Measurements from ENCODE around the gene SMDT1.

SMDT1 gene

DNA sequence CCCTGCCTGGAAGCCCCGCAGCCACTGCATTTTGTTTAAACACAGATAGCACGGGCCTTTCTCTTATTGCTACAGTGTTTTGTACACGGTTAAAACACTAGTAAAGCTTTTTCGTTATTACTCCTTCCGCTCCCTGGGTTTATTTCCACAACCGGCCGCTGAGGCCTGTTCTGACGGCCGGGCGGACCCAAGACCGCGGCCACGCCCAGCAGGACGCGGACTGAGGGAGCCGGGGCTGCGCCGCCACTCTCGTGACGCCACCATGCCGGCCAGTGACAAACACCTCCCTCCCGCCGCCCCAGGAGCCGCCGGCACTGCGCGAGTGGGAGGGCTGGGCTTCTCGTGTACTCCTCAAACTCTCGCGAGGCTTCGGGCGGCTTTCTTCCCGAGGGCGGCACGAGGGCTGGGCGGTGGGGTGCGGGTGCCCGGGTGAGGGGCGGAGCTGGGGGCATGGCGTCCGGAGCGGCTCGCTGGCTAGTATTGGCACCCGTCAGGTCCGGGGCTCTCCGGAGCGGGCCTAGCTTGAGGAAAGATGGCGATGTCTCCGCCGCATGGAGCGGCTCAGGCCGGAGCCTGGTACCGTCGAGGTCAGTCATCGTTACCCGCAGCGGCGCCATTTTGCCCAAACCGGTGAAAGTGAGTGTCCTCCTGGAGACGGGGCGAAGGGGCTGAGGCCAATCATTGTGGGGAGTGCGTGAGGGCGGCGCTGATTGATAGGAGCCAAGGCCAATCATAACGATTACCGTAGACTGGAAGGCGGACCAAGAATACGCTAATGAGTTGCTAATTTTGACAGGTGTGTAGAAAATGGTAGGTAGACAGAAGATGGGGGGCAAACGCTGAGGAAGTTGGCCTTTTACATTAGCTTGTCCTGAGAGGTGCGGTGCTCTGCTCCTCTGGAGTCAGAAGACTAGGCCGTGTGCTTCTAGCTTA is at the start of gene SMDT1:
Gene SMDT1 (plus strand): TSS at position 382 of the 933 bp plus-strand sequence. CDS start 69 bp downstream, at position 451.
- peak; percentile 70 for DNase-seq

GRCh38 chr22:42033263-42034181 is 46.0 kb upstream of the SMDT1 start:
- DNase-seq: no peak

DNA sequence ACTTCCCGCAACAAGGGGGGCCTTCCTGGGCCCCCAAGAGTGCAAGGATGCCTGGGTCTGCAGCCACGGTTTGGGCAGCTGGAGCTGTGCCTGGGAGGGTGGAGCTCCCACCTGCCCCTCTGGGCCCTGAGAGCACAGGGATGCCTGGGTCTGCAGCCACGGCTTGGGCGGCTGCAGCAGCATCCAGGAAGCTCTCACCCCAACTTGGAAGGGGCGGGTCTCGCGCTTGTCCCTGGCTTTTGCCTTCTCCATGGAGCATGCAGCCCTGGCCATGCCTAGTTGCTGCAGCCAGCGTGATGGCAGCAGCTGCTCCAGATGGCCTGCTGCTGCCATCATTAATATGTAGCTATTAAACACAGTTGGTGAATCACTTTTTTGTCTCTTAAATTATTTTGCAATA is 44.2 kb upstream of the SMDT1 start:
- no peak for DNase-seq

- DNase-seq: no peak
Measured at GRCh38 chr22:42039271-42039670, 40.2 kb upstream of the SMDT1 start.

GRCh38 chr22:42041784-42042183 is 37.7 kb upstream of the SMDT1 start:
- no peak for DNase-seq

DNA sequence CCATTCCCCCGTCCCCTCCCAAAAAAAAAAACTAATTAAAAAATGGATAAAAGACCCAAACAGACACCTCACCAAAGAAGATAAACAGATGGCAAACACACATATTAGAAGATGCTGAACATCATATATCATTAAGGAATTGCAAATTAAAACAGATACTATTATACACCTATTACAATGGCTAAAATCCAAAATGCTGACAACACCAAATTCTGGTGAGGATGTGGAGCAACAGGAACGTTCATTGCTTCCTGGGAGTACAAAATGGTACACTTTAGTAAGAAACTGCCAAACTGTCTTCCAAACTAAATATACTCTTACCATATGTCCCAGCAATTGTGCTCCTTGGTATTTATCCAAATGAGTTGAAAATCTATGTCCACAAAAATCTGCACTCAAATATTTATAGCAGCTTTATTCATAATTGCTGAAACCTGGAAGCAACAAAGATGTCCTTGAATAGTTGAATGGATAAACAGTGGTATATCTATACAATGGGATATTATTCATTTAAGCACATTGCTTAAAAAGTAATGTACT is 28.8 kb upstream of the SMDT1 start:
- DNase-seq: no peak

DNA sequence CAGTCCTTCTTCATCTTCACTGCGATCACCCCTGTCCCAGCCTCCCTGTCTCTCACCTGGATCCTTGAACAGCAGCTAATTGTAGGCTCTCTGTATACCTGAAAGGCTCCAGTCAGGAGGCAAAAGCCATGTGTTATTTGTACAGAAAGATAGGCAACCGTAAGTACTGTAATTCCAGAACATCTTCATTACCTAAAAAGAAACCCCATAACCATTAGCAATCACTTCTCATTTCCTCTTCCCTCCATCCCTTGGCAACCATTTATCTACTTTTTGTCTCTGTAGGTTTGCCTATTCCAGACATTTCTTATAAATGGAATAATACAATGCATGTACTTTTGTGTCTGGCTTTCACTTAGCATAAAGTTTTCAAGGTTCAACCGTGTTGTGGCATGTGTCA is 26.7 kb upstream of the SMDT1 start:
- DNase-seq: no peak

DNA sequence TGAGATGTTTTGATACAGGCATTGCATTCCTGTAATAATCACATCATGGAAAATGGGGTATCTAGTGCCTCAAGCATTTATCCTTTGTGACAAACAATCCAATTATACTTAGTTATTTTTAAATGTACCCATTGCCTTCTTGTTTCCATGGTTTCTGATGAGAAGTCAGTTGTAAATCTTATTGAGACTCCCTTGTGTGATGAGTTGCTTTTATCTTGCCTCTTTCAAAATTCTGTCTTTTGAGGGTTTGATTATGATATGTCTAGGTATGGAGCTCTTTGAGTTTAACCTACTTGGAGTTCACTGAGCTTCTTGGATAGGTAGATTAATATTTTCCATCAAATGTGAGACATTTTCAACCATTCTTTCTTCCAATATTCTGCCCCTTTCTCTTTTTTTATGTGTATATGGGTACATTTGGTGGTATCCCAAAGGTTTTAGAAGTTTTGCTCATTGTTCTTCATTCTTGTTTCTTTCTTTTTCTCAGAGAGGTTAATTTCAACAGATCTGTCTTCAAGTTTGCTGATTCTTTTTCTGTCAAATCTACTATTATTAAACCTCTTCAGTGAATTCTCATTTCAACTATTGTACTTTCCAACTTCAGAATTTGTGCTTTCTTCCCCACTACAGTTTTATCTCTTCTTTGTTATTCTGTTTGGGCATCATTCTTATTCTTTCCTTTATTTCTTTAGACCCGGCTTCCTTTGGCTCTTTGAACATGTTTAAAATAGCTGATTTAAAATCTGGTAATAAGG is 22.6 kb upstream of the SMDT1 start:
- no peak for DNase-seq

GRCh38 chr22:42060489-42060888 is 19.0 kb upstream of the SMDT1 start:
- no peak for DNase-seq

GRCh38 chr22:42061041-42061440 is 18.5 kb upstream of the SMDT1 start:
- DNase-seq: no peak

DNA sequence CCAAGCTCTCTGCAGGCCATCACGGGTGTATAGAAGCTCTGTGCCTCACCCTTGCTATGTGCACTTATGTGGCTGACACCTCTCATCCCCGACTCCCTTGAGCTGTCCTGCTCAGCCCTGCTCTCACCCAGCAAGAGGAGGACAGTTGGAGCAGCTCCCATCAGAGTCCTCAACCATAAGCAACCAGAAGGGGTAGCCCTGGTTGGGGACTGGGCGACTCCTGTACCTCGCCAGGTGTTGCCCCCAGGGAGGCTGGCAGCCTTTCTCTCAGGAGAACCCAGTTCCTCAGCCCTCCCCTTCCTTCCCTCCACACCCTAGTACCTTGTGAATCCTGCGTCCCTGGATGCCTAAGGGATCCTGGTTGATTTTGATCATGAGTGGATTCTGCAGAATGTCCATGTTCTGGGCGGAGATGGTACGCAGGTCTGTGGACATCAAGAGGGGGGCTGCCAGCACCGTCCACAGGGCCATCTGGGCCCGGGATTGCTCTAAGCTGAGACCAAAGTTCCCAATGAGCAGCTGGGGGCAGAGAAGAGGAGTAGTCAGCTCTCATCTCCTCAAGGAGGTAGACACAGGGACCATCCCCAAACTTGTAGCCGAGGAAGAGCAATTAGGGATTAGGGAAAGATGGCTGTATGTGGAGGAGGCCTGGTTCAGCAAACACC is 16.9 kb upstream of the SMDT1 start:
- DNase-seq: no peak

DNA sequence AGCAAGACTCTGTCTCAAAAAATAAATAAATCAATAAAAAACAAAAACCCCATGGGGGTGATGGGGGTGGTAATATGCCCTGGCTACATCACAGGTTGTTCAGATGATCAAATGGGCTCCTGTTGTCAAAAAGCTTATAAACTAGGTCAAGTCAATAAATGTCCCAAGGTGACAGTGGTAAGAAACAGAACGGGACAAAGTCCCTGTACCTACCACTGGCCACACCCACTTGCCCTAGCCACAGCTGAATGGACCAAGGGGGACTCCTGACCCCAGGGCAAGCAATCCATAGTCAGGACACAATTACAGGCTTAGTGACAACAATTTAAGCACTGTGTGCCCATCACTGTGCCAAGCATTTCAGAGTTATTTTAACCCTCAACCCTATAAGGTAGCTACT is 14.9 kb upstream of the SMDT1 start:
- no peak for DNase-seq

DNA sequence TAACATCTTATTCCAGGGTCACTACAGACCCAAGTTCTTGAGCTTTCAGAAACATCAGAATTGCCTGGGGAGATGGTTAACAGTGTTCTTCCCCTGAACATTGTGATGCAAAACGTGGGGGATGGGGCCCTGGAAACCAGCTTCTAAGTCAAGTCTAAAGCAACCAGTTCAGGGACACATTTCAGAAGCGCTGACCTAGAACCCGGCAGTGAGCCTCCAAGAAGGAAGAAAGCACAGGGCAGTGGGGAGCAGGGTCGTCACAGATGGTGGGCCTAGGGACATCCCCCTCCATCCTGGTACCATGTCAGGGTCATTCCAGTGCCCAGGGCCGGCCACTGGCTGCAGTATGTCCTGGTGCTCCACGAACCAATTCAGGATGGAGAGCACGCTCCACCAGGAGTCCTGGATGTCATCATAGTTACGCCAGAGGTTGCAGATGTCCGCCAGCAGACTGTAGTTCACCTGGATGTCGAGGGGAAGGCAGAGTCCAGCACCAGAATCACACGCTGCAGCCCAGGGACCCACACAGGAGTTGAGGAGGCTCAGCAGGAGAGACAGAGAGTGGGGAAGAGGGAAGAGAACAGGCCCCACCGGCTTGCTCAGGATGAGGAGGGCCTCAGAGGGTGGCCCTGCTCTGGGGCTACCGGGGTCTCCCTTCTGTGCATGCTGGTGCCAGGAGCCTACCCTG is 13.9 kb upstream of the SMDT1 start:
- no peak for DNase-seq

GRCh38 chr22:42066126-42066761 is 13.3 kb upstream of the SMDT1 start:
- DNase-seq: no peak

DNA sequence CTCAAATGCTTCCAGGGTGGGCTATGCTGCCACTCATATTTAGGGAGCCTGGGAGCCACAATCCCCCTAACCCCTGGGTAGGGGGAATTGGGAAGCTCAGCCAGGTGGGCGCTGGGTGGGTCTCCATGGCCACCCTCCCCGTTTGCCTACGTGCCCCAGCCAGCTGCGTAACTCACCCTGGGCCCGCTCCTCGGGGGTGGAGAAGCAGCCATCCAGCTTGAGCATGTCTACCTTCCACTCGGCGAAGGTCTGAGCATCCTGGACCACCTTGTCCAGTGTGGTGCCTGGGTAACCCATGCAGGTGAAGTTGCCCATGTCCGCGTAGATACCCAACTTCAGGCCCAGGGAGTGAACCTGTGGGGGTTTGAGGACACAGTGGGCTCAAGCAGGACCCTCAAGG is 12.6 kb upstream of the SMDT1 start:
- DNase-seq: no peak

- DNase-seq: no peak
Measured at GRCh38 chr22:42067671-42068251, 11.7 kb upstream of the SMDT1 start.

DNA sequence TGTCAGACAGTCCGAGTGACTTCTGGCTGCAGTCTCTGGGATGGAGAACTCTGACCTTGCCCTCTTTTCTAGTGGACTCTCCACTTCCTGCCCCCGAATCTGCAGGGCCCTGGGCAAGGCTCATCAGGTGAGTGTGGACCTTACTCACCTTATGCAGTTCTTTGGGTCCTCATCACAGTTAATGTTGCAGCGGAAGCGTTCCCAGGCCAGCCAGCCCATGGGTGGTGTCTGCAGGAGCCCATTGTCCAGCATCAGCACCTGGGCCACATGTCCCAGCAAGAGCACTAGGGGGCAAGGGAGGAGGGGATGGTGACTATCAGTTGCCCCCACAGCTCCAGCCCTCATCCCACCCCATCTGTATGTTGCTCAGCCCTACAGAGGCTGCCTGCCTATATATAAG is 11.2 kb upstream of the SMDT1 start:
- no peak for DNase-seq

- no peak for DNase-seq
Measured at GRCh38 chr22:42069801-42070516, 9.5 kb upstream of the SMDT1 start.

GRCh38 chr22:42070517-42071422 is 8.7 kb upstream of the SMDT1 start, which contains the start of gene NAGA:
Gene NAGA (minus strand): TSS chr22:42070812. CDS start chr22:42070297, 515 bp downstream.
- DNase-seq: peak; percentile 72

Data from NCI-H1417 treated with DMSO at 0.1 percent for 48 hours (cell line).